NT2/D1 (cell line): ENCODE results near the gene PRKCH.

Experiments used
- DNase-seq: peaks from one replicate; pipeline ENCODE4 v3.0.0-alpha.2; 2011; ENCODE audit warnings: low read depth, low spot score
- H3K27me3 ChIP-seq: 2 replicates; pipeline ENCODE4 v1.6.0; 2011; ENCODE audit warnings: mild to moderate bottlenecking; ENCODE audit not compliant: insufficient read length, insufficient read depth
- H3K36me3 ChIP-seq: 2 replicates; pipeline ENCODE4 v1.6.1; 2011; ENCODE audit warnings: mild to moderate bottlenecking, low read length, mixed read lengths; ENCODE audit not compliant: insufficient read depth, insufficient read length
- H3K4me1 ChIP-seq: 2 replicates; pipeline ENCODE4 v1.5.1; 2011; ENCODE audit not compliant: insufficient read depth, insufficient read length
- H3K4me3 ChIP-seq: 2 replicates; pipeline ENCODE4 v1.5.1; 2011; ENCODE audit warnings: low read depth; ENCODE audit not compliant: insufficient read length
- H3K9ac ChIP-seq: 2 replicates; pipeline ENCODE4 v1.6.0; 2011; ENCODE audit warnings: low read depth; ENCODE audit not compliant: insufficient read length
- H3K9me3 ChIP-seq: 2 replicates; pipeline ENCODE4 v1.5.1; 2011; ENCODE audit warnings: mild to moderate bottlenecking, low read length; ENCODE audit not compliant: insufficient read depth
- SUZ12 ChIP-seq: IDR thresholded peaks from 2 replicates; pipeline ENCODE4 v1.6.1; 2011; ENCODE audit not compliant: insufficient read length, insufficient read depth; ENCODE audit errors: extremely low read depth
- YY1 ChIP-seq: IDR thresholded peaks from 2 replicates; pipeline ENCODE4 v1.6.1; 2011; ENCODE audit not compliant: insufficient read length, insufficient read depth
- ZNF274 ChIP-seq: IDR thresholded peaks from 2 replicates; pipeline ENCODE4 v1.6.1; 2011; ENCODE audit warnings: mild to moderate bottlenecking, low read depth, low read length

Gene PRKCH

GRCh38 chr14:61489932-61490331 lies 168.6 kb downstream of the PRKCH start:
- TF ChIP-seq ZNF274, result no peak
- no peaks in the 10 kb centered on the region for H3K4me1 ChIP-seq
- no peak for DNase-seq
- no peak overlapping the region for H3K4me3 ChIP-seq
- H3K9me3 ChIP-seq, result no peaks in the 10 kb centered on the region
- no peaks in the 10 kb centered on the region for H3K27me3 ChIP-seq
- H3K9ac ChIP-seq, result no peak overlapping the region
- H3K36me3 ChIP-seq, result no peaks in the 10 kb centered on the region

DNA sequence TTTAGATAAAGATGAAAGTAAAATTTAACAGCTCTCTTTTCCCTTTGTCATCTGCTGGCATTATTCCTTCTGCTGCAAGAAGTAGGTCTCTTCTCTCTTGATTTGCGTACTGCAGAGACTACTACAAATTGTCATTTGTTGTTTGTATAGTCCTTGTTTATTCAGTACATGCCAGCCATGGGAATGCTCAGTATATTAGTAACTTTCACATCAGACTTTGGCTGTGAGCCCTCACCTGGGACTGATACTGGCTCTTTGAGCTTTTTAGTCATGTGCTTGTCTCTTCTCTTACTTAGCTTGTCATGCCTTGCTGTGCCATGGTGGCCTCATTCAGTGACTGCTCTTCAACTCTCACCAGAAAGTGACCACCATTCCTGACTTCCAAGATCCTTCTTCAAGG lies 169.8 kb downstream of the PRKCH start:
- Histone ChIP-seq H3K9me3 (no peaks in the 10 kb centered on the region), H3K4me3 (no peak overlapping the region), H3K36me3 (no peaks in the 10 kb centered on the region), H3K4me1 (no peaks in the 10 kb centered on the region), H3K27me3 (no peaks in the 10 kb centered on the region), H3K9ac (no peak overlapping the region)
- DNase-seq, result no peak
- TF ChIP-seq YY1 (no peak), SUZ12 (no peak), ZNF274 (no peak)

DNA sequence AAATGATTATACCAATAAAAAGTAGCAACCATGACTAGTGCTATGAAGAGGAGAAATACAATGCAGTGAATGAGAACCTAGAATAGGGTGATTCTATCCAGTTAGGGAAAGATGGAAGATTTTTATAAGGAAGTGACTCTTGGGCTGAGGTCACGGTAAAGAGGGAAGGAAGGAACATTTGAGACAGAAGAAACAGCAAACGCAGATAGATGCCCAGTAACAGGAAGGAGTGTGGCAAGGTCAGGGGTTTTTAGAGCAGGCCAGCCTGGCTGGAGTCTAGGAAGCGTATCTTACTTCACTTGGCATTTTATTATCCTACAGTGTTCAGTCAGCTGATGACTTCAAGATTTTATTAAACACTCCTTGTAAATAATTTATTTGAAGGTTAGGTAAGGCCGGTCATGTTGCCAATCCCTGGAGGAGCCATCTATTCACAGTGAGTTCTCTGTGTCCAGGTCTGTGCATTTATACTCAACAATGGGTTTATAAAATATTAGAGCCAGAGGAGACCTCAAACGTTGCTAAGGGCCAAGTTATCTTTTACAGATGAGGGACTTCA lies 170.6 kb downstream of the PRKCH start:
- Histone ChIP-seq H3K27me3 (no peaks in the 10 kb centered on the region), H3K36me3 (no peaks in the 10 kb centered on the region), H3K9ac (no peak overlapping the region), H3K9me3 (no peaks in the 10 kb centered on the region), H3K4me1 (no peaks in the 10 kb centered on the region), H3K4me3 (no peak overlapping the region)
- TF ChIP-seq ZNF274 (no peak), SUZ12 (no peak), YY1 (no peak)
- no peak for DNase-seq

DNA sequence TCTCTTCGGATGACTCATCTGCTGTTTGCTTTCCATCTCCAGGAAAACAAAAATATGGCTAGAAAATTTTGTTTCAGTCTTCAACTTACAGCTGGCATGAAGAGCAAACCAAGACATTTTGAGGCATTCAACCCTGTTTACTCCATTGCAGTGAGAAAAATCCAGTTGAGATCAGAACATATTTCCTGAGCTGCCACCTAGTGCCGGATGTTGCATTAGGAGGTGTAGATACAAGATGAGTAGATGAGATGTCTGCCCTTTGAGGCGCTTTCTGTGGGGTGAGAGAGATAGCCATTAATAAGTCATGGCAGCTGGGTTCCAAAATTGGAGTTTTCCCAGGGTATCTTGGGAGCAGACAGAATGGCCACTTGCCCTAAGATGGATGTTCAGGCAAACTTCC lies 171.1 kb downstream of the PRKCH start:
- no peak overlapping the region for H3K9ac ChIP-seq
- no peaks in the 10 kb centered on the region for H3K27me3 ChIP-seq
- no peak for DNase-seq
- no peaks in the 10 kb centered on the region for H3K4me1 ChIP-seq
- TF ChIP-seq YY1, result no peak
- TF ChIP-seq ZNF274, result no peak
- no peak for TF ChIP-seq SUZ12
- H3K9me3 ChIP-seq, result no peaks in the 10 kb centered on the region
- H3K4me3 ChIP-seq, result no peak overlapping the region
- no peaks in the 10 kb centered on the region for H3K36me3 ChIP-seq

DNA sequence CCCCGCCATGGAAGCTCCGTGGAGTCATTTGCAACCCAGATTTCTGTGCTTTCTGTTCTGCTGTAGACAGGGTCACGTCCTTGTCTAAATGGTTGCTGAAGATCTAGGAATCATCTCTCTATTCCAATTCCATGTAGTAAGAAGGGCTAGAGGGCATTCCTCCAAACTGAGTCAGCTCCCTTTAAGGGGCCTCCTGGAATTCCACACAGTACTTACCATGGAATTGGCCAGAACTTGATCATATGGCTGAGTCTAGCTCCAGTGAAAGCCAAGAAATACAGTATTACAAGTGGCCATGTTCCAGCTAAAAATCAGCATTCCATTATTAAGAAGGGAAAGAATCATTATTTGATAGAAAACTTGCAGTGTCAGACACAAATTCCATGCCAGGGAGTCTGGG lies 171.9 kb downstream of the PRKCH start:
- DNase-seq, result no peak
- H3K9me3 ChIP-seq, result no peaks in the 10 kb centered on the region
- no peak overlapping the region for H3K4me3 ChIP-seq
- no peak overlapping the region for H3K9ac ChIP-seq
- TF ChIP-seq SUZ12 (no peak), ZNF274 (no peak), YY1 (no peak)
- no peaks in the 10 kb centered on the region for H3K27me3 ChIP-seq
- no peaks in the 10 kb centered on the region for H3K4me1 ChIP-seq
- no peaks in the 10 kb centered on the region for H3K36me3 ChIP-seq

- no peak overlapping the region for H3K4me3 ChIP-seq
- H3K36me3 ChIP-seq, result no peaks in the 10 kb centered on the region
- TF ChIP-seq YY1 (no peak), ZNF274 (no peak), SUZ12 (no peak)
- DNase-seq, result no peak
- no peak overlapping the region for H3K9ac ChIP-seq
- no peaks in the 10 kb centered on the region for H3K9me3 ChIP-seq
- H3K4me1 ChIP-seq, result no peaks in the 10 kb centered on the region
- H3K27me3 ChIP-seq, result no peaks in the 10 kb centered on the region
Observed at GRCh38 chr14:61494018-61494417, 172.6 kb downstream of the PRKCH start.

DNA sequence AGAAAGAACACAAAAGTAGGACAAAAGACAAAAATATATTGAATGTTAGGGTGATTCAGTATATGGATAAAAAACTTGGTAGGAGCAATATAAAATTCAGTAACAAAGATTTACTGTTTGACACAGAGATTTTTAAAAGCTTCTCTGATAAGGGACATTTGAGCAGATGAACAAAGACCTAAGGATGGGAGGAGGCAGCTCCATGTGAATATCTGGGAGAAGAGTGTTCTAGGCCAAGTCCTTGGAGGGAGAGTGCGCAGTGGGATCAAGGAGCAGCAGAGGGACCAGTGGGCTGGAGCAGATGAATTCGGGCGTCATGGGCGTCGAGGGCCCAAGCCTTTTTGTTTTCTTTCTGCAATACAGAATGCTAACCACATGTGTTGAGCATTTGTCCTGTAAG lies 174.4 kb downstream of the PRKCH start:
- peaks cover 2% of the 10 kb centered on the region for H3K4me1 ChIP-seq
- no peak for TF ChIP-seq SUZ12
- TF ChIP-seq YY1, result no peak
- no peak for TF ChIP-seq ZNF274
- no peak for DNase-seq
- no peaks in the 10 kb centered on the region for H3K27me3 ChIP-seq
- H3K9ac ChIP-seq, result no peak overlapping the region
- no peaks in the 10 kb centered on the region for H3K36me3 ChIP-seq
- no peak overlapping the region for H3K4me3 ChIP-seq
- H3K9me3 ChIP-seq, result no peaks in the 10 kb centered on the region

GRCh38 chr14:61498303-61498702 lies 176.9 kb downstream of the PRKCH start:
- no peak for DNase-seq
- no peaks in the 10 kb centered on the region for H3K36me3 ChIP-seq
- H3K4me3 ChIP-seq, result no peak overlapping the region
- no peaks in the 10 kb centered on the region for H3K9me3 ChIP-seq
- H3K4me1 ChIP-seq, result peaks cover 6% of the 10 kb centered on the region
- TF ChIP-seq ZNF274 (no peak), SUZ12 (no peak), YY1 (no peak)
- H3K9ac ChIP-seq, result no peak overlapping the region
- H3K27me3 ChIP-seq, result no peaks in the 10 kb centered on the region
